SK-N-SH (cell line): ENCODE data around the gene PLD3.

Source experiments
- JUND ChIP-seq: IDR thresholded peaks from 2 replicates; pipeline ENCODE4 v1.4.0; 2012
- NFIC ChIP-seq: IDR thresholded peaks from 2 replicates; pipeline ENCODE4 v1.4.0; 2012; ENCODE audit warnings: borderline replicate concordance
- RAD21 ChIP-seq: IDR thresholded peaks from 2 replicates; pipeline ENCODE4 v1.6.1; 2012; ENCODE audit warnings: mild to moderate bottlenecking, low read length
- RCOR1 ChIP-seq: fragments of 150-350 bp; IDR thresholded peaks from 2 replicates; pipeline ENCODE4 v1.6.1; 2017; ENCODE audit warnings: antibody characterized with exemption, low read length
- RXRA ChIP-seq: IDR thresholded peaks from 2 replicates; pipeline ENCODE4 v1.4.0; 2012; ENCODE audit warnings: low read depth, mild to moderate bottlenecking, borderline replicate concordance
- TCF12 ChIP-seq: IDR thresholded peaks from 2 replicates; pipeline ENCODE4 v1.4.0; 2012
- TF ChIP-seq, protein P1 (sequence below): IDR thresholded peaks from 2 replicates; pipeline ENCODE4 v1.4.0; 2012; ENCODE audit warnings: low read depth
- TF ChIP-seq, protein P2 (sequence below): IDR thresholded peaks from 2 replicates; pipeline ENCODE4 v1.4.0; 2012; ENCODE audit warnings: low read depth, borderline replicate concordance
- TF ChIP-seq, protein P3 (sequence below): fragments of 150-350 bp; IDR thresholded peaks from 2 replicates; pipeline ENCODE4 v1.6.1; 2017; ENCODE audit warnings: antibody characterized with exemption, low read length, low read depth, borderline replicate concordance
- TF ChIP-seq, protein P4 (sequence below): fragments of 200-600 bp; sonication (generic); IDR thresholded peaks from 2 replicates; pipeline ENCODE4 v1.6.1; 2017; ENCODE audit warnings: antibody characterized with exemption, mild to moderate bottlenecking, moderate library complexity

DNA sequence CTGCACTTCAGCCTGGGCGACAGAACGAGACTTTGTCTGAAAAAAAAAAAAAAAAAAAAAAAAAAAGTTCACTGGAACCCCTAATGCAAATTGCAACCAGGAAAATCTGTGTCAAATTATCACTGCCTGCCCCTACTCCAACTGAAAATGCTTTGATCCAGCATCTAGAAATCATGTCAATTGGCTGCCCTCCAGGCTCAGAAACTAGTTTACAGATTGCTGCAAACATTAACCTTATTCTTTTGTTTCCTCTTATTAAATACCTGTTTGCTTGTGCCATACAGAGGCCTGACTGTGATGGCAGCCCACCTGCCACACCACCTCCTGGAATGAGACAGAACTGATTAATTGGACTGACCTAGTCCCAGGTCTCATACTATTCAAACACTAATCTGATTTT is 44.7 kb upstream of the PLD3 start:
- TF ChIP-seq, protein P1, sequence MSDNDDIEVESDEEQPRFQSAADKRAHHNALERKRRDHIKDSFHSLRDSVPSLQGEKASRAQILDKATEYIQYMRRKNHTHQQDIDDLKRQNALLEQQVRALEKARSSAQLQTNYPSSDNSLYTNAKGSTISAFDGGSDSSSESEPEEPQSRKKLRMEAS = no peak
- TF ChIP-seq, protein P2, sequence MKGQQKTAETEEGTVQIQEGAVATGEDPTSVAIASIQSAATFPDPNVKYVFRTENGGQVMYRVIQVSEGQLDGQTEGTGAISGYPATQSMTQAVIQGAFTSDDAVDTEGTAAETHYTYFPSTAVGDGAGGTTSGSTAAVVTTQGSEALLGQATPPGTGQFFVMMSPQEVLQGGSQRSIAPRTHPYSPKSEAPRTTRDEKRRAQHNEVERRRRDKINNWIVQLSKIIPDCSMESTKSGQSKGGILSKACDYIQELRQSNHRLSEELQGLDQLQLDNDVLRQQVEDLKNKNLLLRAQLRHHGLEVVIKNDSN = no peak
- TF ChIP-seq, protein P3, sequence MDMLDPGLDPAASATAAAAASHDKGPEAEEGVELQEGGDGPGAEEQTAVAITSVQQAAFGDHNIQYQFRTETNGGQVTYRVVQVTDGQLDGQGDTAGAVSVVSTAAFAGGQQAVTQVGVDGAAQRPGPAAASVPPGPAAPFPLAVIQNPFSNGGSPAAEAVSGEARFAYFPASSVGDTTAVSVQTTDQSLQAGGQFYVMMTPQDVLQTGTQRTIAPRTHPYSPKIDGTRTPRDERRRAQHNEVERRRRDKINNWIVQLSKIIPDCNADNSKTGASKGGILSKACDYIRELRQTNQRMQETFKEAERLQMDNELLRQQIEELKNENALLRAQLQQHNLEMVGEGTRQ = no peak
- TF ChIP-seq RAD21 (no peak), JUND (no peak), RCOR1 (no peak), RXRA (no peak), TCF12 (no peak), NFIC (no peak)
- TF ChIP-seq, protein P4, sequence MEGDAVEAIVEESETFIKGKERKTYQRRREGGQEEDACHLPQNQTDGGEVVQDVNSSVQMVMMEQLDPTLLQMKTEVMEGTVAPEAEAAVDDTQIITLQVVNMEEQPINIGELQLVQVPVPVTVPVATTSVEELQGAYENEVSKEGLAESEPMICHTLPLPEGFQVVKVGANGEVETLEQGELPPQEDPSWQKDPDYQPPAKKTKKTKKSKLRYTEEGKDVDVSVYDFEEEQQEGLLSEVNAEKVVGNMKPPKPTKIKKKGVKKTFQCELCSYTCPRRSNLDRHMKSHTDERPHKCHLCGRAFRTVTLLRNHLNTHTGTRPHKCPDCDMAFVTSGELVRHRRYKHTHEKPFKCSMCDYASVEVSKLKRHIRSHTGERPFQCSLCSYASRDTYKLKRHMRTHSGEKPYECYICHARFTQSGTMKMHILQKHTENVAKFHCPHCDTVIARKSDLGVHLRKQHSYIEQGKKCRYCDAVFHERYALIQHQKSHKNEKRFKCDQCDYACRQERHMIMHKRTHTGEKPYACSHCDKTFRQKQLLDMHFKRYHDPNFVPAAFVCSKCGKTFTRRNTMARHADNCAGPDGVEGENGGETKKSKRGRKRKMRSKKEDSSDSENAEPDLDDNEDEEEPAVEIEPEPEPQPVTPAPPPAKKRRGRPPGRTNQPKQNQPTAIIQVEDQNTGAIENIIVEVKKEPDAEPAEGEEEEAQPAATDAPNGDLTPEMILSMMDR = no peak
